CD4-positive, alpha-beta T cell treated with Interleukin-12 subunit alpha and Interleukin-12 subunit beta, for 1 hour (primary cell): ENCODE results near the gene PASD1.

ENCODE experiments used
- DNase-seq: peaks from one replicate; pipeline ENCODE4 v3.0.0-alpha.2; 2020

The PASD1 gene

DNA sequence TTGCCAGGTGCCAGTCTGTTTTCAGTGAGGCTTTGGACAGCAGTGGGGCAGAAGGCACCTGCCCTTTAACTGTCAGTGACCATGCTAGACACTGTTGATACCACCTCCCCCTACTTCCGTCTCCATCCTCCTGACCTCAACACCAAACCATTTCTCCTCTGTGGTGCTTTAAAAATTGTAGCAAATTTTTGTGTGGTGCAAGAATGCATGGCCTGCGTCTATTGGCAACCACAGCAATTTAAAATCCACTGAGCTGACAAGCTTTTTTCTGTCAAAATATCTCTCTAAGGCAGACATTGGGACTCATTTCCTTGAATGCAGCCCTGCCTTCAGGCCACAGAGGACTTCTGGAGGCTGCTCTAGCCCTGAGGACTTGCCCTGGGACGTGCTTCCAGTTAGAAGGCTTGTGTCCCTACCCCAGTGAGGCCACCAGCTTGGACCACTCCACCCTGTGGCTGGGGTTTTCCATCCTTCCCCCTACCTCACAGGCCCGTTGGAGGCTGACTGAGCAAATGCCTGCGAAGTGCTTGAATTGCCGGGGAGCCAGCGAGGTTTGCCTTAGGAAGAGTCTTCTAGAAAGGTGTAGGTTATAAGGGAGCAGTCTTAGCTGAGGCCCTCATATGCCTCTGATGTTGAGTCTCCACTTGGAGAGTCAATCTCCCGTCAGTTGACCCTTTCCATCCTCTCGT, 138.7 kb downstream of the PASD1 start:
- no peak for DNase-seq

DNA sequence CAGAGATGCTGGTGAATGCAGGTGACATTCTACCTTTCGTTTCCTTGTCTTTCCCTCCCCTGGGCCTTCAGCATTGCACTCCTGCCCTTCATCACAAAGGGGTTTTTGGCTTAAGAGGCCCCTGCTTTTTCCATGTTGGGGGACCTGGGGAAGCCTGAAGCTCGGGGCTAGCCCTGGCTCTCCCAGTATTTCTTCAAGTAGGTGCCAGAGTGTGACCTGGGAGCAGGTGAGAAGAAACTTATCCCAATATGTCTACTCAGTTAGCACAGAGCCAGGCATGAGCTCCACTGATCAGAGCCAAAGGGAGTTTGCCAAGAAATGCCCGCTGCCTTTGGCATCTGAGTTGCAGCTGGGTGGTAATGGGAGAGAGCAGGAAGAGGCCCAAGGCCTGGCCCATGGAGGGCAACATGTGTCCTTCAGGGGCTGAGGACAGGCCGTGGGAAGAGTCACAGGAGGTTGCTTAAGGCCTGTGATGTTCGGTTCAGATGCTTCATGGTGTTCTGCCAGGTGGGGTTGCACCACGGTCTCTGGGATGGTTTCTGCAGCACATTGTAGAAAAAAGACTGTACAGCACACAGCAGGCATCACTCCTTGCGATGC, 139.4 kb downstream of the PASD1 start:
- DNase-seq: no peak

DNA sequence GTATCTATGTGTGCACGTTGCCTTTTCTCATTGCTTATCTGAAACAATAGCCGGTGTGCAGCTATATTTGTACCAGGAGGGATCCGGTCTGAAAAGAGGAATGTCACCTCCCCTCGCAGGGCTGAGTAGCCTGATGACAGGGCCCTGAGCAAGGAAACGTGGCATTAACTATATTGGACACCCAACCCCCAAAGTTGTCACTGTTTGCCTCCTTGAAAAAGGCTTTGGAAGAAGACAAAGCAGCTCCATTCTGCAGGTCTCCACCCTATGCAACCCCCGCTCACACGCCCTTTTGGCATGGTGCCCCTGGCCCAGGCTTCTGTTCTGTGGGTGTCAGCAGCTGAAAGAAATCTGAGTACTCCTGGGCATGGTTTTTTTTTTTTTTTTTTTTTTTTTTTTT, 140.0 kb downstream of the PASD1 start:
- DNase-seq: no peak

DNA sequence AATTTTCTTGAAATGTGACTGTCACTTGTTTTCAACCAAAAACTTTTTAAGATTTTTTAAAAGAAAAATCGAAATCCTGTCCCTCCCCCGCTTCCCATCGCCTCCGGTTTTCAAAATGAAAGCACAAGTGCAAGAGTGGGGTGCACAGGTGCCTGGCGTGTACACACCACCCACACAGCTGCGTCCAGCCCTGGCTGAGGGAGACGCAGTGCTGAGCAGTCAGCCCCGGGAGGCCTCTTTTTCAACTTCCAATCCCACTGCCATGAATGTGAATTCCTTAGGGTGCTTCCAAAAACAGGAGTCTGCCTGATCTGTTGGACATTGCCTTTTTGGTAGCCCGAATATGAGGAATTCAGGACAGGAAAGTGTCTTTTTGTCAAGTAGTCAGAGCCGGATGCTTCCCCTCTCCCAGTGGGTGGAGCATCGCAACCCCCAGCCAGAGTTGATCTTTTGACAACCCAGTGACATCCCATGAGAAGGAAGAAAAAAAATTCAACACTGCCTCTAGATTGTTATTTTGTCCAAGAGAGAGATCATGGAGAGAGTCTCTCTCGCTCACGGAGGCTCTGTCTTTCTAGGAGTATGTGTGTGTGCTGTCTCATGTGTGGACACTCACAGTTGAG, 140.7 kb downstream of the PASD1 start:
- no peak for DNase-seq

DNA sequence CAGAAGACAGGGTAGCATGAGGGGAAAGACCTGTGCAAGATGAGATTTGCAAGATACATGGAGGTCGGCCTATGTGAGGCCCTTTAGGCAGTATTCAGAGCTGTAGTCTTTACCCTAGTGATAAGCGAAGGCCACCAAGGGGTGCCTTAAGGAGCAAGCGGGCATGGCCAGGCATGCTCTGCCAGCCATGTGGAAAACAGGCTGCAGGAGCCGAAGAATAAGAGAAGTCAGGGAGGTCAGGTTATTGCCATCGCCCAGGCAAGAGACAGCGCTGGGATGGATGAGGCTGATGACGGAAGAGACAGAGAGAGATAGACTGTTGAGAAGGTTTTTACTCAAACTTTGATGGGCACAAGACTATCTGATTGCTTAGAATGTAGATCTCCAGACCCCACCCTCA, 145.3 kb downstream of the PASD1 start:
- no peak for DNase-seq

DNA sequence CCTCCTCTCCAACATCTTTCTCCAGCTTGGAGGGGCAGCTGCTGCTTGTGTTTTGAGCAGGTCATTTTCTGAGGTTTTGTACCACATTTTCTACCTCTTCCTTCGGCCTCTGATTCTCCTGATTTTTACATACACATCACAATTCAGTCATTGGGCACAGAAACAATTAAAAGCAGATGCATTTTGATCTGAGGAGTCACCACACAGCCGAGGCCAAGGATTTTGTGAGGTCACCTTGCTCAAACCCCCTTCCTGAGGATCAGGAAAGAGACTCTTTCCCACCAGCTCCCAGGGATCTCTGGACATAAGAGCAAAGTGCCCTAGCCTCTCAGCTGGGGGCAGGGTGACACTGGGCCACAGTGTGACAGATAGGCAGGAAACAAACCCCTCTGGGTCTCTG, 147.0 kb downstream of the PASD1 start:
- no peak for DNase-seq

DNA sequence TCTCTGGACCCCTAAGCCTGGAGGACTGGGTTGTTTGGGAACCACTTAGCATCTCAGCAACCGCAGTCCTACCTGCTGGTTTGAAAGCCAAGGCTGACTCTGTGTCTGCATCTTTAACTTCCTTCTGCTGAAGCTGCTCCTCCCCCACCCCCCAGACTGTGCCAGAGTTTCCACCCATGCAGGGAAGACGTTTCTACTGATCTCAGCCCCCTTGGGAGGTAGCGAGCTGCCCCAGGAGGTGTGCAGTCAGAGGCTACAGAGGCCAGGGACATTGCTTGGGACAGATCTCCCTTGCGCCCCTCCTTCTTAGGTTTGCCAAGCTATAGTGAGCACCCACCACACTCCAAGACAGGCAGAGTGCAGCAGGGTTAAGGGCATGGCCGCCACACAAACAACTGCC, 147.7 kb downstream of the PASD1 start:
- DNase-seq: no peak

DNA sequence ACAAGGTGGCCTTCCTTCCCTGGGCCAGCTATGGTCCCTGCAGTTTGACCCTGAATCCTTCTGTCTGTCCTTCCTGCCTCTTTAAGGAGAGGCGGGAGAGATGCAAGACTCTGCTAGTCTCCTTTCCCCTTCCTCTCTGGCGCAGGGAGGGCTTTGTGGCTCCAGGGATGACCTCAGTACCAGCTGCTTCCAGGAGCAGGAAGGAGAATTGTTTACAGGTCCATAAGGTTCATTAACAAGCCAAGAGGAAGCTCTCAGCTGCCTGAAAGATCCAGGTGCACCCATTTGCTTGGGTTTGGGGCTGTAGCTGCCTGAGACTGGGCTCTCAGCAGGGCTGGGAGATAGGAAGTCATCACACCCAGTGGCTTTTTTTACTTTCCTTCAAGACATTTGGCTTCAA, 148.3 kb downstream of the PASD1 start:
- no peak for DNase-seq

DNA sequence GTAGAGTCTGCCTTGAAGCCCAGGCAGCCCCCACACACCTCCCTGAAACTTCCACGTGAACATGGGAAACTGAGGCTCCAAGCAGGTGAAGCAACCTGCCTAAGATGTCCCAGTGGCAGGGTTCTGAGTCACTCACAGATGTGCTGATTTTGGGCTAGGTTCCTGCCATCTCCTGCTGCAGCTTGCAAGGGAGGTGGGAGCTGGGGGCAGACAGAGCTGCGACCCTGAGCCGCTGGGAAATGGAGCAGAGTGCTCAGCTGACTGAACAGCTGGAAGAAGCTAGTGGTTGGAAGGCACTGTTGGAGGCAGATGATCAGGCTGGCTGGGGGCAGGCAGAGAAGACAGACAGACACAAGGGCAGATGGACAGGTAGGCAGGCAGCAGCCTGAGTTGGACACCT, 148.8 kb downstream of the PASD1 start:
- no peak for DNase-seq

DNA sequence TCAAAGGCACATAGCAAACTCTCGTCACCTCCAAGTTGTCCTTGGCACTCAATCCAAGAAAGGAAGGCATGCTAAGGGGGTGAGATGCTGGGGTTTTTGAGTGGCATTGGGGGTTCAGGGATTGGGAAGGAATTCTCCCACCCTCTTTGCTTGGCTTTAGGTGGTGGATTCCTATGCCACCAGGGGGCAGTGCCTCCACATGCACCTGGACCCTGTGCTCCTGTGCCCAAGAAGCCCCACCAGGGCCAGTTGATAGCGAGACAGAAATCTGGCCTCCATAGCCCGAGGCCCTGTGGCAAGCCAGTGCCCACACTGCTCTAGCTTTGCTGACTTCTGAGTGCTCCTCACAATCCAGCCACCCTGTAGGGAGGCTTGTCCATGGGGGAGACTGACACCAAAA, 150.4 kb downstream of the PASD1 start:
- no peak for DNase-seq

DNA sequence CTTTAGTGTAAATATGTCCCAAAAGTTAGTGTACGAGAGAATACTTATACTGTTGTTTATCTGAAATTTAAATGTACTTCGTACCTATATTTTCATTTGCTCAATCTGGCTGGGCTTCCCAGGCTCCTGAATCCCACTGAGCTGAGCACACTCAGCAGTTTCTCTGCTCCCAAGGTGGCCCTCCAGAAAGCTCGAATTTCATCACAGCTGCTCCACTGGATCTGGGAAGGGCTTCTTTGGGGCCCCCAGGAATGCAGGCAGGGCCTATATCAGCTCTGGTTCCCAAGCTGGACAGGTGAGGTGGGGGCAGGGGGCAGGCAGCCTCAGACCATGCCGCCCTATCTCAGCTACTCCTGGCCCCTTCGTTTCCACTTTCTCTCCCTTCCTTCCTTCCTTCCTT, 150.9 kb downstream of the PASD1 start:
- no peak for DNase-seq

DNA sequence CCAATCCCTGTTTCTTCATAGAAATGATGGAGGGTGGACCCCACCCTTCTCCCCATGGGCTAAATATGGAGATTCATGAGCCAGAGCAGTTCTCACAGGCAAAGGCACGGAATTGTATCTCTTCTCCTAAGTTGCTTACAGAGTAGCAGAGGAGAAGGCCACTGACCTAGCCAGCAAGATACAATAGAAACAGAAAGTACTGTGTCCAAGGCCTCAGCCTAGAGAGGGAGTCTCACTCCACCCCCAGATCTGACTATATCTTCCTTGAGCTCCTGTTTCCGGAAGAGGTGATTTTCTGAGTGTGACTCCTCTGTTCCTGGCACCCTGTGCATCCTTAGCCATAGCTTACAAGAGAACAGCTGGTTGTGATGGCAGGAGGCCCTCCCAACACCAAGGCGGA, 152.3 kb downstream of the PASD1 start, which contains the start of gene FATE1:
Gene FATE1 (plus strand): TSS at position 284 of the 400 bp plus-strand sequence. CDS start 85 bp downstream, at position 369.
- DNase-seq: no peak

DNA sequence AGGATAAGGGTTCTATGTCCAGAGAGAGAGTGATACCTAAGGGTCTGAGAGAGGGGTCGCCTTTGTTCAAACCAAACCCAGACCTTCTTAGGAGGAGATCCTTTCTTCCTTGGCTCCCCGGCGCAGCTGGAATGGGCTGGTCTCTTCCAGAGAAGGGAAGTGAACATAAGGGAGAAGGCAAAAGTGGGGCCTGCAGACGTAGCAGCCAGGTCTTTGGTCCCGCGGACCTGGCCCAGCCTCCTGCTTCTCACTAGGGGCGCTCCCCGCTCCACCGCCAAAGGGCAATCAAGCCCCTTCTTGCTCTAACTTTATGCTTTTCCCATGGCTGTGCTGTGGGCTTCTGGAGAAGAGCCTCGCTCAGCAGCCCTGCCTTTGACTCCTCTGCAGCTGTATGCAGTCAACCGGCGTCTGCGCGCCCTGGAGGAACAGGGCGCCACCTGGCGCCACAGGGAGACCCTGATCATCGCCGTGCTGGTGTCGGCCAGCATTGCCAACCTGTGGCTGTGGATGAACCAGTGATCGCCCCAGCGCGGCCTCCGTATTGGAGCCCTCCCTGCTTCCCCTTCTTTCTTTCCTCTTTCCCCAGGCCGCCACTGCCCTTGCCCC, 158.9 kb downstream of the PASD1 start:
- no peak for DNase-seq

DNA sequence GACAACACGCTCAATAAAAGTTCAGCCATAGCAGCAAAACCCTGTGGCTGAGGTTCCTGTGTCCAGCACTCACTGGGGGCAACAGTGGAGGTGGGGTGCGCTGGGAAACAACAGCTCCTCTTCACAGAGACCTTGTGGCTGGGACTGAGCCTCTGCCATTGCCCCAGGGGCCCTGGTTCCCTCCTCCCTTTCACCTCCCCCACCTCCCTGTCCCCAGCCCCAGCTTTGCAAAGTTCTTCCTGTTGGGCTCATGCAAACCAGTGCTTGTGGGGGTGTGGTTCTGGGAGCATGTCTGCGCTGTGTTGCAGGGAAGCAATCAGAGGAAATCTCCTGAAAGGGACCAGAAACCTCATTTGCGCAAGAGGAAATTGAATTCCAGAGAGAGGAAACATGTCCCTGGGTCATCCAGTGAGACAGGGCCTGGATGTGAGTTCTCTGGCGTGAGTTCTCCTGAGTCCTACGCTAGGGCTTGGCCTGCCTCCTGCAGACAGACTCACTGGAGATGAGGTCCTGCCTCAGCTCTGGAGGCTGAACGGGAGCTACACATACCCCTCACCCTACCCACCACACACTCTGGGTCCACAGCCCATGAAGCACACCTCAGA, 159.8 kb downstream of the PASD1 start:
- DNase-seq: no peak

DNA sequence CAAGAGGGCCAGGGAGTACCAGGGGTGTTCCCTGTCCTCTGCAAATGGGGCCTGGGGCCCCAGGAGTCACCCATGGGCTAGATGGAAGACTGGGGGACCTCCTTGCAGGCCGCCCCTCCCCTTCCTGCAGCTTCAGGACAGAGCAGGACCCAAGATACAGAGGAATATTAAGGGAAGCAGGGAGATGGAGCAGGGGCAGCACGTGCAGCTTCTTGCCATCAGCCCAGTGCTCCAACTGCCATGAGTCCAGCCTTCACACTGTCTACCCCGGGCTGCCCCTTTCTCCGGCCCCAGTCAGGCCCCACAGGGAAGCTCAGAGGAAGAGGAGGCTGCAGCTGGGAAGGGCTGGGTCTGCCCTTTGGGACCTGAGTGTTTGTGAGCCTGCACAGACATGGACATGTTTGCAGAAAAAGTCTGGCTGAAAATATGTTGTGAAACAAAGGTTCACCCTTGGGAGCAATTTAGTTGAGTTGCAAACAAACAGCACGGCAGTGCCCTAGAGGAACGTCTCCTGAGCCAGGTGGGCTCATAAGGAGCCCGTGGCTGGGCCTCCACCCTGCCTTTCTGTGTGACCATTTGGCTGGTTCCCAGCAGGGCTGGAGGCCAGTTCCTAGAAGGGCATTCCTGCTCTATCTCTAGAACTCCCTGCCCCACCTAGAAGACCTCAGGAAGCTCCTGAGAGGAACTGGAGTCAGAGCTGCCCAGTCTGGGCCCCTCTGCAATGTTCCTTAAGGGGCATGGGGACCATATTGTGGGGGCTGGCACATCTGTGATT, 161.3 kb downstream of the PASD1 start:
- DNase-seq: no peak

DNA sequence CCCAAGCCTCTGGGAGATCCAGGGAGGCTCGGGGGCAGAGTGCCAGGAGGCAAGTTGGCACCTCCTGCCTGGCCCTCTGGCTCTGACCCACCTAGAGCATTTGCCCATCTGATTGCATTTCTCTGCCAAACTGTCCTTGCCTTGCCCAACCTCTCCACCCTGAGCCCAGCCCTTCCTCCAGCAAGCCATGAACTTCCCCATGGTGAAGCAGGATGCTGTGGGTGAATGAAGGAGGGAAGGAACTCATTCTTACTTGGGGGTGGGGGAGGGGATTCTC, 161.8 kb downstream of the PASD1 start:
- DNase-seq: no peak
